Neural progenitor cell (in vitro differentiated cells): ENCODE measurements around the gene TYRP1.

Source experiments
- EZH2 ChIP-seq: fragments of 200-600 bp; sonication (generic); IDR thresholded peaks from 2 replicates; pipeline ENCODE4 v1.6.1; 2017; ENCODE audit warnings: antibody characterized with exemption, mild to moderate bottlenecking, moderate library complexity
- EZH2phosphoT487 ChIP-seq: fragments of 200-600 bp; sonication (generic); IDR thresholded peaks from 2 replicates; pipeline ENCODE4 v1.6.1; 2017; ENCODE audit warnings: antibody characterized with exemption
- TF ChIP-seq, protein P1 (sequence below): fragments of 200-600 bp; sonication (generic); IDR thresholded peaks from 2 replicates; pipeline ENCODE4 v1.5.1; 2017; ENCODE audit warnings: antibody characterized with exemption, mild to moderate bottlenecking

DNA sequence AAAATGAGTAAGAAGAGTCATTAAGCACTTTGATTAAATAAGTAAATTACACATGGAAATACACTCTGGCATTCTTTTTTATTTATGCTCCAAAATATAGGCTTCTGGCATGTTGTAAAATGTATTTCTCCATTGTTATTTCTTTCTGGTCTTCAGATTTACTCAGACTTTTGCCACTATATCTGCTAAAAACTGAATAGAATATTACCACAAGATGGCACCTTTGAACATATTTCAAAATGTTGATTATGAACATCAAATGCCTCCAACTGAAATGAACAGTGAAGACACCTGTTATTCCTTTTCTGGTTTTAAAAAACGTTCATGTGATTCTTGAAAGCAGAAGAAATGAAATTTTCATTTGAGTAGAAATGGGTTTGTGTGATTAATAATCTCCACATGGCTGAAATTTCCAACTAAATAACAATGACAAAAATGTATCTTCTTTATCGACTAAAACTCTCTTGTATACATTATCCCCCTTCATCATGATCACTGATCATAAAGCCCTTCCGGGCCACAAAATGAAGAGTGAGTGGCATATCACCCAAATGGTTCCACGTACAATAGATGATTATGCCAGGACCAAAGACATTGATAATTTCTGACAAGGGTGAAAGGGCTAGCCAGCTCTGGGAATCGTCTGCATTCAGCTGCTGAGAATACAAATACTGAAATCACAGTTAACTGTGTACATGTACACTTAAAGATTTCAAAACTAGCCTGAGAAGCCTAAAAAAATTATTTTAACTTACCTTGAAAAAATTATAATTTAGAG, 23.8 kb downstream of the TYRP1 start:
- no peak for TF ChIP-seq EZH2
- TF ChIP-seq, protein P1, sequence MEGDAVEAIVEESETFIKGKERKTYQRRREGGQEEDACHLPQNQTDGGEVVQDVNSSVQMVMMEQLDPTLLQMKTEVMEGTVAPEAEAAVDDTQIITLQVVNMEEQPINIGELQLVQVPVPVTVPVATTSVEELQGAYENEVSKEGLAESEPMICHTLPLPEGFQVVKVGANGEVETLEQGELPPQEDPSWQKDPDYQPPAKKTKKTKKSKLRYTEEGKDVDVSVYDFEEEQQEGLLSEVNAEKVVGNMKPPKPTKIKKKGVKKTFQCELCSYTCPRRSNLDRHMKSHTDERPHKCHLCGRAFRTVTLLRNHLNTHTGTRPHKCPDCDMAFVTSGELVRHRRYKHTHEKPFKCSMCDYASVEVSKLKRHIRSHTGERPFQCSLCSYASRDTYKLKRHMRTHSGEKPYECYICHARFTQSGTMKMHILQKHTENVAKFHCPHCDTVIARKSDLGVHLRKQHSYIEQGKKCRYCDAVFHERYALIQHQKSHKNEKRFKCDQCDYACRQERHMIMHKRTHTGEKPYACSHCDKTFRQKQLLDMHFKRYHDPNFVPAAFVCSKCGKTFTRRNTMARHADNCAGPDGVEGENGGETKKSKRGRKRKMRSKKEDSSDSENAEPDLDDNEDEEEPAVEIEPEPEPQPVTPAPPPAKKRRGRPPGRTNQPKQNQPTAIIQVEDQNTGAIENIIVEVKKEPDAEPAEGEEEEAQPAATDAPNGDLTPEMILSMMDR = no peak
- TF ChIP-seq EZH2phosphoT487 = no peak
